ENCODE data around the gene TMC8.

DNA sequence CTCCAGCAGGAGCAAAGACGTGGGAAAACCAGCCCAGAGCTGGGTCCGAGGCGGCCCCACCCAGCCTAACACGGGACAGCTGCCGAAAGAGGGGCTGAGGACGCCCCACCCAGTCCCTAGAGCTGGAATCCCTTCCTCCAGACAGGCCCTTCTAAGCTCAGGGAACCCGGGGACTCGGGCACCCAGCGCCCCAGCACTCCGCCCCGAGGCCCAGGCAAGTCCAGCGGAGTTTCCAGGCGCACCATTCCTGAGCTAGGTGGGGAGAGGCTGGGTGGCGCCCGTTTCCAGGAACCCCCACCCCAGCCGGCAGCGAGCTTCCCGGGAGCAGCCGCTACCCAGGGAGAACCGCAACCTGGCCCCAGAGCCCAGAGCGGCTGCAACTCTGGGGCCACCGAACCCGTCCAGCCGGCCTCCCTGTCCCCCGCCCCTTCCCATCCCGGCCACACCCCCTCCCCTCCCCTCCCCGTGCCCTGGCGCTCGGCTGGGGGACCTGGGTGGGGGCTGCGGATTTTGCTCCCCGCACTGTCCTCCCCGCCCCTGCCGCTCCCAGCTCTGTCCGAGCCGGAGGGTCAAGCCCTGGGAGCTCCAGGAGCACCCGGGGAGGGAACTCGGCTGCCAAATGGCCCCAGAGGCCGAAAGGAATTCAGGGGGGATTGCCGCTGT lies 2.6 kb upstream of the TMC8 start:
- TF ChIP-seq CTCF (IDR thresholded peaks at IDR 0.05; ENCODE audit: borderline replicate concordance, extremely low read depth, low read length, poor library complexity, severe bottlenecking) (no peak), EZH2 (IDR thresholded peaks at IDR 0.05; ENCODE audit: borderline replicate concordance, low read depth, low read length, severe bottlenecking) (no peak)

Measured in DND-41 (cell line).